ENCODE results near the gene SHCBP1L.
"Not testable (repeated sequence)": the region's sequence is repeated elsewhere in the genome, so short reads cannot be mapped to it uniquely, and the experiment has no call there.

Gene SHCBP1L

GRCh38 chr1:182962554-182963115 lies 9.7 kb upstream of the SHCBP1L start:
- peak; percentile 53 to 74 for DNase-seq

- DNase-seq, result no peak
These were observed 7.1 kb upstream of the SHCBP1L start for GRCh38 chr1:182960046-182960445.

- no peak for DNase-seq
These were observed 5.0 kb upstream of the SHCBP1L start for GRCh38 chr1:182957902-182958395.

GRCh38 chr1:182956708-182957365 lies 3.9 kb upstream of the SHCBP1L start:
- no peak for DNase-seq

- DNase-seq, result no peak
These were observed 2.9 kb upstream of the SHCBP1L start for GRCh38 chr1:182955596-182956588.

GRCh38 chr1:182953826-182954225 lies 860 bp upstream of the SHCBP1L start:
- DNase-seq, result no peak

GRCh38 chr1:182943336-182943735 lies 9.6 kb downstream of the SHCBP1L start:
- not testable (repeated sequence) for DNase-seq

- DNase-seq, result not testable (repeated sequence)
These were observed 10.8 kb downstream of the SHCBP1L start for GRCh38 chr1:182942145-182942544.

- no peak for DNase-seq
These were observed 13.6 kb downstream of the SHCBP1L start for GRCh38 chr1:182939413-182939812.

GRCh38 chr1:182935716-182936115 lies 17.2 kb downstream of the SHCBP1L start:
- DNase-seq, result no peak

GRCh38 chr1:182930985-182931384 lies 22.0 kb downstream of the SHCBP1L start:
- DNase-seq, result no peak

- DNase-seq, result no peak
These were observed 25.1 kb downstream of the SHCBP1L start for GRCh38 chr1:182927693-182928433.

GRCh38 chr1:182925661-182926060 lies 27.3 kb downstream of the SHCBP1L start:
- DNase-seq, result no peak

- DNase-seq, result no peak
These were observed 35.6 kb downstream of the SHCBP1L start for GRCh38 chr1:182917378-182917777.

GRCh38 chr1:182913401-182913800 lies 39.6 kb downstream of the SHCBP1L start:
- no peak for DNase-seq

GRCh38 chr1:182910143-182910542 lies 42.8 kb downstream of the SHCBP1L start:
- peak in 1 of 2 experiments; percentile 25 for DNase-seq

- DNase-seq, result peak; percentile 14 to 17
These were observed 43.4 kb downstream of the SHCBP1L start for GRCh38 chr1:182909578-182909977.

- DNase-seq, result no peak
These were observed 47.6 kb downstream of the SHCBP1L start for GRCh38 chr1:182905321-182905720.

GRCh38 chr1:182901946-182902345 lies 51.0 kb downstream of the SHCBP1L start:
- not testable (repeated sequence) for DNase-seq

GRCh38 chr1:182897696-182898095 lies 55.3 kb downstream of the SHCBP1L start:
- no peak for DNase-seq

GRCh38 chr1:182890927-182891610 lies 61.9 kb downstream of the SHCBP1L start:
- peak; percentile 55 to 56 for DNase-seq

- no peak for DNase-seq
These were observed 63.0 kb downstream of the SHCBP1L start for GRCh38 chr1:182889997-182890396.

Data from SHP77 (cell line).